ENCODE data around the gene SUMF1.

SUMF1 gene

GRCh38 chr3:4385201-4385600 is 81.9 kb downstream of the SUMF1 start:
- no peak for DNase-seq (ENCODE audit: low spot score)

GRCh38 chr3:4380013-4380412 is 87.1 kb downstream of the SUMF1 start:
- no peak for DNase-seq (ENCODE audit: low spot score)

- DNase-seq (ENCODE audit: low spot score): no peak
These were observed 90.6 kb downstream of the SUMF1 start for GRCh38 chr3:4376499-4376898.

GRCh38 chr3:4375911-4376310 is 91.2 kb downstream of the SUMF1 start:
- DNase-seq (ENCODE audit: low spot score): no peak

GRCh38 chr3:4373669-4374068 is 93.4 kb downstream of the SUMF1 start:
- no peak for DNase-seq (ENCODE audit: low spot score)

- DNase-seq (ENCODE audit: low spot score): no peak
These were observed 104.5 kb downstream of the SUMF1 start for GRCh38 chr3:4362523-4362922.

- no peak for DNase-seq (ENCODE audit: low spot score)
These were observed 106.3 kb downstream of the SUMF1 start for GRCh38 chr3:4360817-4361216.

GRCh38 chr3:4359805-4360502 is 107.1 kb downstream of the SUMF1 start:
- DNase-seq (ENCODE audit: low spot score): no peak

- no peak for DNase-seq (ENCODE audit: low spot score)
These were observed 108.8 kb downstream of the SUMF1 start for GRCh38 chr3:4358273-4358672.

- no peak for DNase-seq (ENCODE audit: low spot score)
These were observed 110.3 kb downstream of the SUMF1 start for GRCh38 chr3:4356546-4357410.

- no peak for DNase-seq (ENCODE audit: low spot score)
These were observed 110.9 kb downstream of the SUMF1 start for GRCh38 chr3:4356220-4356540.

- DNase-seq (ENCODE audit: low spot score): peak; percentile 26
These were observed 111.5 kb downstream of the SUMF1 start for GRCh38 chr3:4355401-4356219.

- no peak for DNase-seq (ENCODE audit: low spot score)
These were observed 115.2 kb downstream of the SUMF1 start for GRCh38 chr3:4351872-4352271.

- no peak for DNase-seq (ENCODE audit: low spot score)
These were observed 115.8 kb downstream of the SUMF1 start for GRCh38 chr3:4351164-4351855.

- peak; percentile 58 for DNase-seq (ENCODE audit: low spot score)
These were observed 116.3 kb downstream of the SUMF1 start for GRCh38 chr3:4350789-4351163.

GRCh38 chr3:4343258-4343657 is 123.8 kb downstream of the SUMF1 start:
- DNase-seq (ENCODE audit: low spot score): no peak

- DNase-seq (ENCODE audit: low spot score): no peak
These were observed 125.8 kb downstream of the SUMF1 start for GRCh38 chr3:4341336-4341675.

- no peak for DNase-seq (ENCODE audit: low spot score)
These were observed 126.4 kb downstream of the SUMF1 start for GRCh38 chr3:4340411-4341335.

GRCh38 chr3:4340077-4340410 is 127.0 kb downstream of the SUMF1 start:
- DNase-seq (ENCODE audit: low spot score): no peak

- DNase-seq (ENCODE audit: low spot score): no peak
These were observed 128.3 kb downstream of the SUMF1 start for GRCh38 chr3:4338751-4339150.

- no peak for DNase-seq (ENCODE audit: low spot score)
These were observed 130.1 kb downstream of the SUMF1 start for GRCh38 chr3:4336850-4337546.
